Tibial nerve (tissue), 3 donors: ENCODE data around the gene AFAP1L2.

Source experiments
- POLR2A ChIP-seq, 2 donors: fragments of 450-650 bp; IDR thresholded peaks; one replicate each; pipeline ENCODE4 v1.6.1; 2017; ENCODE audit warnings: antibody characterized with exemption in 2 of 2, mild to moderate bottlenecking in 2 of 2, moderate library complexity in 2 of 2
- TF ChIP-seq, protein P1 (sequence below), 5 experiments: fragments of 200-600 bp in 3 of 5; fragments of 450-650 bp in 2 of 5; sonication (generic) in 3 of 5; IDR thresholded peaks; one replicate each; pipeline ENCODE4 v1.5.1; 2016 to 2019; ENCODE audit warnings: antibody characterized with exemption in 5 of 5, mild to moderate bottlenecking in 3 of 5, moderate library complexity in 2 of 5

DNA sequence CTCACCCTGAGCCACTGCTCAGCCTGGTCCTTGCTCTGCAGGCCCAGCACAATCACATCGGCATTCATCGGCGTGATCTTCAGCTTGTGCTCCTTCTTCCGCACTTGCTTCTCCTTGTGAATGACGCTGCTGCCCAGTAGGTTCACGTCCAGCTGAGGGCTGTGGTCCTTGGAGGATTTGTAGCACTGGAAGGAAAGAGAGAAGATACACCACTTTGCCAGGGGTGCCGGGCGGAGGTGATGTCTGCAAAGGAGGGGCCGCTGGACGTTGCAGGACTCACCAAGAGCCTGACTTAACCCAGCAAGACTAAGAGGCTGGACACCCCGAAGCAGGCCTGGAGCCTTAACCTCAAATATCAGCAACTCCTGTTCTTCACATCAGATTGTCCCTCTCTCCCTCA is 90.4 kb downstream of the AFAP1L2 start:
- no peak for TF ChIP-seq POLR2A (IDR thresholded peaks at IDR 0.05)
- TF ChIP-seq, protein P1, sequence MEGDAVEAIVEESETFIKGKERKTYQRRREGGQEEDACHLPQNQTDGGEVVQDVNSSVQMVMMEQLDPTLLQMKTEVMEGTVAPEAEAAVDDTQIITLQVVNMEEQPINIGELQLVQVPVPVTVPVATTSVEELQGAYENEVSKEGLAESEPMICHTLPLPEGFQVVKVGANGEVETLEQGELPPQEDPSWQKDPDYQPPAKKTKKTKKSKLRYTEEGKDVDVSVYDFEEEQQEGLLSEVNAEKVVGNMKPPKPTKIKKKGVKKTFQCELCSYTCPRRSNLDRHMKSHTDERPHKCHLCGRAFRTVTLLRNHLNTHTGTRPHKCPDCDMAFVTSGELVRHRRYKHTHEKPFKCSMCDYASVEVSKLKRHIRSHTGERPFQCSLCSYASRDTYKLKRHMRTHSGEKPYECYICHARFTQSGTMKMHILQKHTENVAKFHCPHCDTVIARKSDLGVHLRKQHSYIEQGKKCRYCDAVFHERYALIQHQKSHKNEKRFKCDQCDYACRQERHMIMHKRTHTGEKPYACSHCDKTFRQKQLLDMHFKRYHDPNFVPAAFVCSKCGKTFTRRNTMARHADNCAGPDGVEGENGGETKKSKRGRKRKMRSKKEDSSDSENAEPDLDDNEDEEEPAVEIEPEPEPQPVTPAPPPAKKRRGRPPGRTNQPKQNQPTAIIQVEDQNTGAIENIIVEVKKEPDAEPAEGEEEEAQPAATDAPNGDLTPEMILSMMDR (IDR thresholded peaks at IDR 0.05), result no peak
